ENCODE data around the gene UBC. TPM values are rescaled to one million over a fixed set of nuclear protein-coding genes. Genes with fewer than 3 reads are reported as not detected.

Gene UBC
- total and polyA plus RNA-seq, 9 of the 15 experiments (the other 6 are each of a cell fraction or from before 2014, with no cell fraction given) = 533 to 1,153 (median 813) TPM

GRCh38 chr12:124863416-124864325 is 50.8 kb downstream of the UBC start, which contains the start of gene SCARB1 (continued):
- TF ChIP-seq CBFA2T2 (conservative IDR thresholded peaks at IDR 0.05) (no peak), ZNF124 (CRISPR knock-in tag; IDR thresholded peaks at IDR 0.05) (0 out of 2 replicates have a peak, but pooled peaks have one; percentile 25), RBM17 (IDR thresholded peaks at IDR 0.05; ENCODE audit: borderline replicate concordance, low read depth, low read length) (no peak), DMBX1 (CRISPR knock-in tag; IDR thresholded peaks at IDR 0.05; ENCODE audit: borderline replicate concordance) (no peak), NR3C1 (CRISPR knock-in tag; IDR thresholded peaks at IDR 0.05) (peak; percentile 71; the same call in 1 of the 2 replicates), ZNF174 (CRISPR knock-in tag; IDR thresholded peaks at IDR 0.05) (no peak), ZNF408 (CRISPR knock-in tag; IDR thresholded peaks at IDR 0.05; ENCODE audit: low read depth) (no peak), ZNF644 (tag; IDR thresholded peaks at IDR 0.05; ENCODE audit: low read depth) (no peak), GTF2E2 (tag; IDR thresholded peaks at IDR 0.05) (0 out of 2 replicates have a peak, but pooled peaks have one; percentile 51), HDAC3 (IDR thresholded peaks at IDR 0.05; ENCODE audit: borderline replicate concordance, partially characterized antibody) (no peak), NFATC3 (IDR thresholded peaks at IDR 0.05) (no peak), MLX (CRISPR knock-in tag; conservative IDR thresholded peaks at IDR 0.05) (0 out of 4 replicates have a peak, but pooled peaks of 1 of the 2 experiments have one; percentile 49), PCBP2 (IDR thresholded peaks at IDR 0.05; ENCODE audit: low read depth, low read length, poor library complexity, severe bottlenecking) (no peak), ZBTB40 (IDR thresholded peaks at IDR 0.05) (no peak), ZBTB40 (CRISPR knock-in tag; IDR thresholded peaks at IDR 0.05) (no peak), TCF7 (IDR thresholded peaks at IDR 0.05; ENCODE audit: borderline replicate concordance) (0 out of 2 replicates have a peak, but pooled peaks have one; percentile 21)

Measured in K562 (cell line).